ENCODE measurements around the gene ABCC8. TPM values are rescaled to one million over a fixed set of nuclear protein-coding genes. Genes with fewer than 3 reads are reported as not detected.

Gene ABCC8
- total RNA-seq, 1 experiment from 2014 or later, result not detected

DNA sequence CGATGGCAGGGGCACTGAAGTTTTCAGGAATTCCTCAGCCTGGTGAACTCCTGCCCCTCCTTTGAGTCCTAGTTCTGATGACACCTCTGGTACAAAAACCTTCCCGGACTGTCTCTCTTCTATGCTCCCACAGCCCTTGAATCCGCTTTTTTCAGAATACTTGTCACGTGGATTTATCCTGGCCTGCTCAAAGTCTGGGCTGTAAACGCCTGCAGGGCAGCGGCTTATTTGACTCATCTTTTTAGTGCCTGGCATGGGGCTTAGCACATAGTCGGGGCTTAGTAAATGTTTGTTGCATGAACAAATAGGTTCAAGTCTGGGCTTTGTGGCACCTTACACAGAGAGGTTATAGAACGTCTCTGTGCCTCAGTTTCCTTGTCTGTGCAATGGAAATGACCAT is 74.8 kb downstream of the ABCC8 start:
- Mint-ChIP-seq H3K36me3 (ENCODE audit: insufficient read depth, unreplicated experiment) (no peaks in the 10 kb centered on the region), H3K9me3 (ENCODE audit: unreplicated experiment) (no peaks in the 10 kb centered on the region), H3K4me1 (ENCODE audit: low read depth, unreplicated experiment) (no peaks in the 10 kb centered on the region), H3K27ac (ENCODE audit: unreplicated experiment) (no peak overlapping the region), H3K27me3 (ENCODE audit: insufficient read depth, unreplicated experiment) (peaks cover 7% of the 10 kb centered on the region), H3K4me3 (ENCODE audit: unreplicated experiment) (no peak overlapping the region)
- no peaks in the 10 kb centered on the region for H3K27me3 ChIP-seq (replicated peaks; ENCODE audit: control insufficient read depth, insufficient read depth, low read length)
- no TSS peak for BruUV-seq (replicated peaks)
- TF ChIP-seq, protein P1, sequence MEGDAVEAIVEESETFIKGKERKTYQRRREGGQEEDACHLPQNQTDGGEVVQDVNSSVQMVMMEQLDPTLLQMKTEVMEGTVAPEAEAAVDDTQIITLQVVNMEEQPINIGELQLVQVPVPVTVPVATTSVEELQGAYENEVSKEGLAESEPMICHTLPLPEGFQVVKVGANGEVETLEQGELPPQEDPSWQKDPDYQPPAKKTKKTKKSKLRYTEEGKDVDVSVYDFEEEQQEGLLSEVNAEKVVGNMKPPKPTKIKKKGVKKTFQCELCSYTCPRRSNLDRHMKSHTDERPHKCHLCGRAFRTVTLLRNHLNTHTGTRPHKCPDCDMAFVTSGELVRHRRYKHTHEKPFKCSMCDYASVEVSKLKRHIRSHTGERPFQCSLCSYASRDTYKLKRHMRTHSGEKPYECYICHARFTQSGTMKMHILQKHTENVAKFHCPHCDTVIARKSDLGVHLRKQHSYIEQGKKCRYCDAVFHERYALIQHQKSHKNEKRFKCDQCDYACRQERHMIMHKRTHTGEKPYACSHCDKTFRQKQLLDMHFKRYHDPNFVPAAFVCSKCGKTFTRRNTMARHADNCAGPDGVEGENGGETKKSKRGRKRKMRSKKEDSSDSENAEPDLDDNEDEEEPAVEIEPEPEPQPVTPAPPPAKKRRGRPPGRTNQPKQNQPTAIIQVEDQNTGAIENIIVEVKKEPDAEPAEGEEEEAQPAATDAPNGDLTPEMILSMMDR (IDR thresholded peaks at IDR 0.05; ENCODE audit: insufficient read depth in 1 of 2, low read depth in 1 of 2, low read length in 1 of 2, severe bottlenecking in 1 of 2, unreplicated experiment in 1 of 2), result no peak
- intact Hi-C loops (cut with micrococcal nuclease; ENCODE audit: unreplicated experiment), result no loop called here
- no peak overlapping the region for H3K4me3 ChIP-seq (ENCODE audit: low read depth, low read length)
- ChIA-PET CTCF (no interaction called here), POLR2A (no interaction called here)
- no peaks in the 10 kb centered on the region for H3K9me3 ChIP-seq
- H3K4me1 ChIP-seq, result no peaks in the 10 kb centered on the region
- no peaks in the 10 kb centered on the region for H3K36me3 ChIP-seq (ENCODE audit: control insufficient read depth, insufficient read depth, low read length)
- DNase-seq, result no peak

DNA sequence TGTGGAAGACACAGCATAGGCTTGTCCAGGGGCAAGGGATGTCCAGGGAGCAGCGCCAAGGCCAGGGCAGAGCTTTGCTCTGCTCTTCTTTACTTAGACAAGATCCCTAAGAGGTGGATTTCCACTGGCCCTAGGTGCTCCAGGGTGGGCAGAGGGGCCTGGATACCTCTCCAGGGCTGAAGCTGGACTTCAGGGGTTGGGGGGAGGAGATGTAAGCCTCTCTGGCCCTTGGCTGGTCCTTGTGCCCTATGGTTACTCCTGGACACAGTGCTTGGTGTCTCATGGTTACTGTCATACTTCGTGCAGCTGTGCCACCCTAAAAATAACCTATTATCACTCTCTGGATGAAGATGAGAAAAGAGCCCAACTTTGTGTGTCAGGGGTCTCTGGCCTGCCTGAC is 75.3 kb downstream of the ABCC8 start:
- POLR2A ChIA-PET, result no interaction called here
- CTCF ChIA-PET, result interaction anchor here (1.0 kb wide), 1 partner anchor 13 kb away, joined by 3 read pairs; the partner anchor contains the start of gene KCNJ11
- DNase-seq, result no peak

DNA sequence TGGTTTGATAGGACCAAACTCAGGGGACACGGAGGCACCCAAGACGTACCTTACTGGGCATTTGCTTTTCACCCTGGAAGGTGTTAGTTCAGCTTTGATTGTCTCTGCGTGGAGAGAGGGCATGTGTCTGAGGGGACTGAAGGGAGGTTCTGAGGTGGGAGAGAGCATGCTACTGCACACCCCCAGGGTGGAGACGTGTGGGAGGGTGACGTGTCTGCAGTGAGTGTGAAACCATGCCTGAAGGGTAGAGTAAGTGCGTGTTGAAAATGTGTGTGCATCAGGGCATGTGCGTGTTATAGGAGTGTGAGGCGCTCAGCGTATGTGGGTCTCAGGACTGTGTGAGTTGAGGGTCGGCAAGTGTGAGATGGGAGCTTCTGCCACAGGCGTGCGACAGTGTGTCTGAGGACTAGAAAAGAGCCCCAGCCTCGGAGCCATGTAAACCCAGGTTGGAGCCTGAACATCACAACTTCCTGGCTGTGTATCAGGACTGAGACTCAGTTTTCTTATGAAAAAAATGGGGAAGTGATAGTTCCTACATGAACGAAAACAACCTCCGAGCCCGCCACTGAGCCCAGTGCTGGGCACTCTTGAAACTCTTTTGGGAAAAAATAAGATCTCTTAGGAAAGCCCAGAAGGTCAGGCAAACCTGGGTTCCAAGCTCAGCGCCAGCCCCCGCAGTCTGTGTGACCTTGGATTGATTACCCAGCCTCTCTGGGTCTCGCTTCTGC is 76.4 kb downstream of the ABCC8 start:
- Histone ChIP-seq H3K27me3 (replicated peaks; ENCODE audit: control insufficient read depth, insufficient read depth, low read length) (no peaks in the 10 kb centered on the region), H3K4me3 (ENCODE audit: low read depth, low read length) (no peak overlapping the region), H3K36me3 (ENCODE audit: control insufficient read depth, insufficient read depth, low read length) (no peaks in the 10 kb centered on the region), H3K9me3 (no peaks in the 10 kb centered on the region), H3K4me1 (no peaks in the 10 kb centered on the region)
- Mint-ChIP-seq H3K4me3 (ENCODE audit: unreplicated experiment) (no peak overlapping the region), H3K27ac (ENCODE audit: unreplicated experiment) (no peak overlapping the region), H3K4me1 (ENCODE audit: low read depth, unreplicated experiment) (no peaks in the 10 kb centered on the region), H3K9me3 (ENCODE audit: unreplicated experiment) (no peaks in the 10 kb centered on the region), H3K36me3 (ENCODE audit: insufficient read depth, unreplicated experiment) (no peaks in the 10 kb centered on the region), H3K27me3 (ENCODE audit: insufficient read depth, unreplicated experiment) (peaks cover 7% of the 10 kb centered on the region)
- POLR2A ChIA-PET, result no interaction called here
- no peak for DNase-seq
- CTCF ChIA-PET, result no interaction called here
- TF ChIP-seq, protein P1 (IDR thresholded peaks at IDR 0.05; ENCODE audit: insufficient read depth in 1 of 2, low read depth in 1 of 2, low read length in 1 of 2, severe bottlenecking in 1 of 2, unreplicated experiment in 1 of 2), result no peak
- no TSS peak for BruUV-seq (replicated peaks)
- intact Hi-C loops (cut with micrococcal nuclease; ENCODE audit: unreplicated experiment), result no loop called here

More for the DNA sequence above, 75.3 kb downstream of the ABCC8 start:
- H3K36me3 ChIP-seq (ENCODE audit: control insufficient read depth, insufficient read depth, low read length), result no peaks in the 10 kb centered on the region
- Mint-ChIP-seq H3K27me3 (ENCODE audit: insufficient read depth, unreplicated experiment) (peaks cover 7% of the 10 kb centered on the region), H3K9me3 (ENCODE audit: unreplicated experiment) (no peaks in the 10 kb centered on the region), H3K4me3 (ENCODE audit: unreplicated experiment) (no peak overlapping the region), H3K36me3 (ENCODE audit: insufficient read depth, unreplicated experiment) (no peaks in the 10 kb centered on the region), H3K4me1 (ENCODE audit: low read depth, unreplicated experiment) (no peaks in the 10 kb centered on the region), H3K27ac (ENCODE audit: unreplicated experiment) (no peak overlapping the region)
- no peak overlapping the region for H3K4me3 ChIP-seq (ENCODE audit: low read depth, low read length)
- no peaks in the 10 kb centered on the region for H3K27me3 ChIP-seq (replicated peaks; ENCODE audit: control insufficient read depth, insufficient read depth, low read length)
- intact Hi-C loops (cut with micrococcal nuclease; ENCODE audit: unreplicated experiment), result no loop called here
- no TSS peak for BruUV-seq (replicated peaks)
- H3K9me3 ChIP-seq, result no peaks in the 10 kb centered on the region
- TF ChIP-seq, protein P1 (IDR thresholded peaks at IDR 0.05; ENCODE audit: insufficient read depth in 1 of 2, low read depth in 1 of 2, low read length in 1 of 2, severe bottlenecking in 1 of 2, unreplicated experiment in 1 of 2), result no peak
- H3K4me1 ChIP-seq, result no peaks in the 10 kb centered on the region

All from Caco-2 (cell line).